ENCODE data around the gene ULBP1. TPM values are rescaled to one million over a fixed set of nuclear protein-coding genes. Genes with fewer than 3 reads are reported as not detected.
"Not testable (repeated sequence)": the region's sequence is repeated elsewhere in the genome, so short reads cannot be mapped to it uniquely, and the experiment has no call there.

ULBP1 gene
- polyA plus RNA-seq, 1 donor (not counting 4 experiments of a cell fraction or from before 2014, with no cell fraction given) = 2.2 TPM

DNA sequence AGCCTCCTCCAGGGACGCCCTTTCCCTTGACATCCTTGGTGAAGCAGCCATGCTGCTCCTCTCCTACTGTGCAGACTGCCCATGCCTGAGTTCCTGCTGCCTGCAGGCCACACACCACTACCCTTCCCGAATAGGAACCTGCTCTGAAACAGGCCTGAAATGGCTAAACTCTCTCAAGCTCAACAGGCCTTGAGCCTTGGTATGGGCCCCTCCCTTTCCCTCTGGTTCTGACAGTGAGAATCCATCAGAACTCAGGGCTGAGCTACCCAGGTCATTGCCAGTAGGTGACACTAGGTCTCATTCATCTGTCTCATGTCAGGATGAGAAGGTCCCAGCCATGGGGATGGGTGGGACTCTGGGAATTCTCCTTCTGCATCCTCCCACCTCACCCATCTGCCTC, 35.9 kb downstream of the ULBP1 start:
- H2AFZ ChIP-seq (ENCODE audit: control insufficient read depth, low read length) = no peak overlapping the region
- H3K9me1 ChIP-seq (ENCODE audit: control insufficient read depth, extremely low read depth, insufficient read depth, low read length) = no peaks in the 10 kb centered on the region
- H3K36me3 ChIP-seq (ENCODE audit: control insufficient read depth in 2 of 2, extremely low read depth in 1 of 2, insufficient read depth in 2 of 2, low read length in 2 of 2) = no peaks in the 10 kb centered on the region
- H3K4me3 ChIP-seq (ENCODE audit: control insufficient read depth in 2 of 3, extremely low read depth in 1 of 3, insufficient read depth in 2 of 3, low read depth in 1 of 3, low read length in 3 of 3) = no peak overlapping the region
- dilution Hi-C loops (cut with MboI; ENCODE audit: extremely low pct_ligation_motif_present, low sequenced_read_pairs) = no loop called here
- peaks cover 25% of the 10 kb centered on the region for H3K27me3 ChIP-seq (ENCODE audit: control insufficient read depth, extremely low read depth, insufficient read depth, low read length)
- FAIRE-seq (no peak), DNase-seq (ENCODE audit: low read depth, low spot score) (no peak)
- H3K9ac ChIP-seq (ENCODE audit: control insufficient read depth, extremely low read depth, insufficient read depth, low read length) = no peak overlapping the region
- no peak overlapping the region for H3K4me2 ChIP-seq (ENCODE audit: control insufficient read depth, extremely low read depth, insufficient read depth, low read depth, low read length)
- no peaks in the 10 kb centered on the region for H3K9me3 ChIP-seq (ENCODE audit: control insufficient read depth, low read depth, low read length)
- no peak for TF ChIP-seq EZH2 (IDR thresholded peaks at IDR 0.05; ENCODE audit: low read length)
- no peak overlapping the region for H3K27ac ChIP-seq (ENCODE audit: control insufficient read depth, insufficient read depth, low read length)
- H3K79me2 ChIP-seq (ENCODE audit: control insufficient read depth, insufficient read depth, low read length) = no peaks in the 10 kb centered on the region
- H3K4me1 ChIP-seq (ENCODE audit: control insufficient read depth, extremely low read depth, insufficient read depth, low read length) = peaks cover 5% of the 10 kb centered on the region
- H4K20me1 ChIP-seq (ENCODE audit: control insufficient read depth, extremely low read depth, insufficient read depth, low read length) = no peaks in the 10 kb centered on the region

DNA sequence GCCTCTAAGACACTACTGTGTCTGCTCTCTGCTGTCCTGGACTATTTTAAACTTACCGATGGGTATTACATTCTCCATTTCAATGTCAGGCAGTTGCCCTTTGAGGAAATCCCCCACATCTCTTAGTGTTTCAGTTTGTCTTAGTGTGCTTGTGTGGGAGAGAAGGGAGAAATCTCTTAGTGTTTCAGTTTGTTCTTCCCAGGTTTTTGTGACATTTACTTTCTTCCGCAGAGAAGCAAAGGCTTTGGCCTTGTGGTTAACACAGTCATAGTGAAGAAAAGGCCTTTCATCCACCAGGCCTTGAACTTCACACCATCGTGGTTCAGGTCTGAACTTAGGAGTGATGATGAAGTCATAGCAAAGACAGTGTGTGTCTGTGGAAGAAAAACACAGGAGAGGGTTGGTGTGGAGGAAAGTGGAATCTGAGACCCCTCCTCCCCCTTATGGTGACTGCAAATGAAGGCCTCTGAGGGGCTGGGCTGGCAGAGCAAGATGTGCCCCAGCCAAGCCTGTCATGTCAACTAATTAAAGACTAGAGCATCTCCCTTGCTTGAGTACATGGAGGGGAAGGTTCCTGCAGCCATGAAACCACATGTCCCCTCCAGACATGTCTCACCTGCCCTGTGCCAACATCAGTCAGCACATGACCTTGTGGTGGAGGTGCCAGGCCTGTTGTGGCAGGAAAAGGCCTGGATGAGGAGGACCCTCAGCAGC, 37.7 kb downstream of the ULBP1 start:
- H3K4me3 ChIP-seq (ENCODE audit: control insufficient read depth in 2 of 3, extremely low read depth in 1 of 3, insufficient read depth in 2 of 3, low read depth in 1 of 3, low read length in 3 of 3) = no peak overlapping the region
- DNase-seq (ENCODE audit: low read depth, low spot score) (no peak), FAIRE-seq (no peak)
- peaks cover 12% of the 10 kb centered on the region for H3K27me3 ChIP-seq (ENCODE audit: control insufficient read depth, extremely low read depth, insufficient read depth, low read length)
- no peaks in the 10 kb centered on the region for H3K9me3 ChIP-seq (ENCODE audit: control insufficient read depth, low read depth, low read length)
- TF ChIP-seq CTCF (optimal IDR thresholded peaks at IDR 0.05 in 1 of 3, IDR thresholded peaks at IDR 0.05 in 1 of 3, conservative IDR thresholded peaks at IDR 0.05 in 1 of 3; ENCODE audit: extremely low read depth in 1 of 3, insufficient read depth in 2 of 3, low read length in 3 of 3) = no peak
- no peak for TF ChIP-seq EZH2 (IDR thresholded peaks at IDR 0.05; ENCODE audit: low read length)
- peaks cover 5% of the 10 kb centered on the region for H3K4me1 ChIP-seq (ENCODE audit: control insufficient read depth, extremely low read depth, insufficient read depth, low read length)
- H3K79me2 ChIP-seq (ENCODE audit: control insufficient read depth, insufficient read depth, low read length) = no peaks in the 10 kb centered on the region
- no peak overlapping the region for H2AFZ ChIP-seq (ENCODE audit: control insufficient read depth, low read length)
- no peaks in the 10 kb centered on the region for H4K20me1 ChIP-seq (ENCODE audit: control insufficient read depth, extremely low read depth, insufficient read depth, low read length)
- no peak overlapping the region for H3K4me2 ChIP-seq (ENCODE audit: control insufficient read depth, extremely low read depth, insufficient read depth, low read depth, low read length)
- H3K9ac ChIP-seq (ENCODE audit: control insufficient read depth, extremely low read depth, insufficient read depth, low read length) = no peak overlapping the region
- dilution Hi-C loops (cut with MboI; ENCODE audit: extremely low pct_ligation_motif_present, low sequenced_read_pairs) = no loop called here
- H3K36me3 ChIP-seq (ENCODE audit: control insufficient read depth in 2 of 2, extremely low read depth in 1 of 2, insufficient read depth in 2 of 2, low read length in 2 of 2) = no peaks in the 10 kb centered on the region
- H3K27ac ChIP-seq (ENCODE audit: control insufficient read depth, insufficient read depth, low read length) = no peak overlapping the region
- H3K9me1 ChIP-seq (ENCODE audit: control insufficient read depth, extremely low read depth, insufficient read depth, low read length) = no peaks in the 10 kb centered on the region

- dilution Hi-C loops (cut with MboI; ENCODE audit: extremely low pct_ligation_motif_present, low sequenced_read_pairs) = no loop called here
- Histone ChIP-seq H4K20me1 (ENCODE audit: control insufficient read depth, extremely low read depth, insufficient read depth, low read length) (no peaks in the 10 kb centered on the region), H3K9me3 (ENCODE audit: control insufficient read depth, low read depth, low read length) (no peaks in the 10 kb centered on the region), H3K27ac (ENCODE audit: control insufficient read depth, insufficient read depth, low read length) (no peak overlapping the region), H3K79me2 (ENCODE audit: control insufficient read depth, insufficient read depth, low read length) (no peaks in the 10 kb centered on the region), H3K9me1 (ENCODE audit: control insufficient read depth, extremely low read depth, insufficient read depth, low read length) (no peaks in the 10 kb centered on the region), H3K4me2 (ENCODE audit: control insufficient read depth, extremely low read depth, insufficient read depth, low read depth, low read length) (no peak overlapping the region), H3K27me3 (ENCODE audit: control insufficient read depth, extremely low read depth, insufficient read depth, low read length) (peaks cover 6% of the 10 kb centered on the region), H3K36me3 (ENCODE audit: control insufficient read depth in 2 of 2, extremely low read depth in 1 of 2, insufficient read depth in 2 of 2, low read length in 2 of 2) (no peaks in the 10 kb centered on the region), H3K4me1 (ENCODE audit: control insufficient read depth, extremely low read depth, insufficient read depth, low read length) (peaks cover 5% of the 10 kb centered on the region), H3K4me3 (ENCODE audit: control insufficient read depth in 2 of 3, extremely low read depth in 1 of 3, insufficient read depth in 2 of 3, low read depth in 1 of 3, low read length in 3 of 3) (no peak overlapping the region), H2AFZ (ENCODE audit: control insufficient read depth, low read length) (no peak overlapping the region), H3K9ac (ENCODE audit: control insufficient read depth, extremely low read depth, insufficient read depth, low read length) (no peak overlapping the region)
- TF ChIP-seq CTCF (optimal IDR thresholded peaks at IDR 0.05 in 1 of 3, IDR thresholded peaks at IDR 0.05 in 1 of 3, conservative IDR thresholded peaks at IDR 0.05 in 1 of 3; ENCODE audit: extremely low read depth in 1 of 3, insufficient read depth in 2 of 3, low read length in 3 of 3) (no peak), EZH2 (IDR thresholded peaks at IDR 0.05; ENCODE audit: low read length) (no peak)
- FAIRE-seq (no peak), DNase-seq (ENCODE audit: low read depth, low spot score) (no peak)
Measured at GRCh38 chr6:150002710-150003109, 39.0 kb downstream of the ULBP1 start.

DNA sequence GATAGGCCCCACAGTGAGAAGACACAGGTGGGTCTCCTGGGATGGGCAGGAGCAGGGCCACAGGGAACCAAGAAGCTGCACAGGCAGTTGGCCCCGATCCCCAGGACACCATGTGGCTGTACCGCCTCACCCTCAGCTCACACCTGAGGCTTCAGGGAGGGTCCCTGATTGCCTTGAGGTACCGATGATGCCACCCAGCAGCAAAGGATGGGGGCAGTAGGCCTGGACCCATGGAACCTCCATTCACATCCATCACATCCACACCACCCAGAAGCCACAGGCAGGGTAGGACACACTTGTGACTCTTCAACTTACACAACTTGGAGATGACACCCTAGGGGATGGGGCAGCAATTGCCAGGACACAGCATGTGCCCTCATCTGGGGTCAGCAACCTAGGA, 39.9 kb downstream of the ULBP1 start:
- H3K9me1 ChIP-seq (ENCODE audit: control insufficient read depth, extremely low read depth, insufficient read depth, low read length); H2AFZ ChIP-seq (ENCODE audit: control insufficient read depth, low read length); H3K79me2 ChIP-seq (ENCODE audit: control insufficient read depth, insufficient read depth, low read length); H3K4me3 ChIP-seq (ENCODE audit: control insufficient read depth in 2 of 3, extremely low read depth in 1 of 3, insufficient read depth in 2 of 3, low read depth in 1 of 3, low read length in 3 of 3); H3K9ac ChIP-seq (ENCODE audit: control insufficient read depth, extremely low read depth, insufficient read depth, low read length); H3K9me3 ChIP-seq (ENCODE audit: control insufficient read depth, low read depth, low read length); H3K27me3 ChIP-seq (ENCODE audit: control insufficient read depth, extremely low read depth, insufficient read depth, low read length); H3K27ac ChIP-seq (ENCODE audit: control insufficient read depth, insufficient read depth, low read length); H3K4me1 ChIP-seq (ENCODE audit: control insufficient read depth, extremely low read depth, insufficient read depth, low read length); FAIRE-seq; H4K20me1 ChIP-seq (ENCODE audit: control insufficient read depth, extremely low read depth, insufficient read depth, low read length); H3K4me2 ChIP-seq (ENCODE audit: control insufficient read depth, extremely low read depth, insufficient read depth, low read depth, low read length); DNase-seq (ENCODE audit: low read depth, low spot score); dilution Hi-C loops (cut with MboI; ENCODE audit: extremely low pct_ligation_motif_present, low sequenced_read_pairs); H3K36me3 ChIP-seq (ENCODE audit: control insufficient read depth in 2 of 2, extremely low read depth in 1 of 2, insufficient read depth in 2 of 2, low read length in 2 of 2): not testable (repeated sequence)
